Esophagus squamous epithelium (tissue), 4 donors: ENCODE results near the gene OTOS.

Experiments
- CTCF ChIP-seq, 6 experiments: fragments of 450-650 bp in 4 of 6; fragments of 200-600 bp in 2 of 6; sonication (generic) in 2 of 6; IDR thresholded peaks; one replicate each; pipeline ENCODE4 v1.5.1; 2016 to 2019; ENCODE audit warnings: antibody characterized with exemption in 6 of 6, mild to moderate bottlenecking in 4 of 6, moderate library complexity in 4 of 6
- POLR2A ChIP-seq, 4 donors: fragments of 450-650 bp; IDR thresholded peaks; one replicate each; pipeline ENCODE4 v1.6.1; 2017; ENCODE audit warnings: antibody characterized with exemption in 4 of 4, mild to moderate bottlenecking in 4 of 4, moderate library complexity in 3 of 4

GRCh38 chr2:240179941-240180666 lies 39.6 kb upstream of the OTOS start:
- TF ChIP-seq CTCF (IDR thresholded peaks at IDR 0.05) (no peak), POLR2A (IDR thresholded peaks at IDR 0.05) (no peak)
